Measurements from ENCODE around the gene RAVER2.
"Not testable (repeated sequence)": the region's sequence is repeated elsewhere in the genome, so short reads cannot be mapped to it uniquely, and the experiment has no call there.

GRCh38 chr1:64817364-64817763 lies 72.5 kb downstream of the RAVER2 start:
- not testable (repeated sequence) for TF ChIP-seq CTCF (IDR thresholded peaks at IDR 0.05; ENCODE audit: insufficient read depth, low read length); POLR2AphosphoS5 (IDR thresholded peaks at IDR 0.05; ENCODE audit: low read depth); SPI1 (IDR thresholded peaks at IDR 0.05; ENCODE audit: borderline replicate concordance, low read depth)

Measured in HL-60 (cell line).